SK-N-MC (cell line): ENCODE measurements around the gene OR2A1.
"Not testable (repeated sequence)": the region's sequence is repeated elsewhere in the genome, so short reads cannot be mapped to it uniquely, and the experiment has no call there.

Experiments
- DNase-seq: peaks from one replicate; pipeline ENCODE4 v3.0.0-alpha.2; 2011; ENCODE audit warnings: low read depth, low spot score
- H3K27ac ChIP-seq: fragments of 200-600 bp; sonication (generic); 2 replicates; pipeline ENCODE4 v1.5.1; 2016; ENCODE audit warnings: mixed run types
- H3K36me3 ChIP-seq: fragments of 200-600 bp; sonication (generic); 2 replicates; pipeline ENCODE4 v1.6.1; 2017; ENCODE audit warnings: antibody characterized with exemption, low read length, mixed read lengths; ENCODE audit not compliant: insufficient read depth
- H3K4me3 ChIP-seq: fragments of 200-600 bp; sonication (generic); 2 replicates; pipeline ENCODE4 v1.5.1; 2016
- H3K9ac ChIP-seq: fragments of 200-600 bp; sonication (generic); 2 replicates; pipeline ENCODE4 v1.8.0; 2017; ENCODE audit warnings: mixed run types, mixed read lengths; ENCODE audit not compliant: insufficient read length
- H3K9me3 ChIP-seq: fragments of 200-600 bp; sonication (generic); 2 replicates; pipeline ENCODE4 v1.6.1; 2017; ENCODE audit warnings: low read depth, mild to moderate bottlenecking, antibody characterized with exemption, low read length, moderate library complexity, mixed read lengths

Gene OR2A1

DNA sequence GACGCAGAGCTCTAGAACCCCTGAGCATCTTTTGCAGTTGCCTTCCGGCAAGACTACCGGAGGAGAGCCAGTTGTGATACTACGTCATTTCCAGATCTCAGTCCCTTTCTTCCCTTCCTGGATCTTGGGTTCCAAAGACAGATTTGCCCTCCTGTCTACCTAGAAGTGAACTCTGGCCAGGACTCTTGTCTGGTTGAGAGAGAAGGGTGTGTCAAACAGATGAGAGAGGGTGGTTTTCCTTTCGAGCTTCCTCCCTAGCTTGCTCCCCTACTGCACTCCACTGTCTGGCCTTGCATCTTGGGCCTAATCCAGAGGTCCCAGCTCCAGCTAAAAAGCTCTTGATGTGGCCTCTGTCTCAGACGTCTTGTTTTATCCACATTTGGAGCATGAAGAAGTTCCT is 44.0 kb downstream of the OR2A1 start:
- H3K27ac ChIP-seq, H3K36me3 ChIP-seq, DNase-seq, H3K4me3 ChIP-seq, H3K9ac ChIP-seq, H3K9me3 ChIP-seq: not testable (repeated sequence)

- H3K9me3 ChIP-seq, H3K9ac ChIP-seq, H3K36me3 ChIP-seq, DNase-seq, H3K27ac ChIP-seq, H3K4me3 ChIP-seq: not testable (repeated sequence)
Measured at GRCh38 chr7:144356860-144357259, 44.6 kb downstream of the OR2A1 start.

DNA sequence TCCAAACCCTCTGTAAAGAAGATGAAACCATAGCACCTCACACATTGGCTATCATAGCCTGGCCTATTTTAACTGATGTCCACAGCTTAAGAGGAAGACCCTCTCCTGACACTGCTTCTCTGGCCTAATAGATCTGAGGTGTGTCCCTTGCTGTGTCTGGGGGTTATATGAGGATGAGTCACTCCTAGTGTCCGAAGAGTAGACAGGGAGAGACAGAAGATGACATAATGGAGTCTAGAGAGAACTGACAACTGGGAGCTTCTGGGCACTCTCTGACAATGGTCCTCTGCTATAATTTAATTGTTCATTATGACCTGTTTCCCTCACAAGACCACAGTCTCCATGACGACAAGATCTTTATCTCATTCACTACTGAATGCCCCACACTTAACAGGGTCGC is 49.8 kb downstream of the OR2A1 start:
- H3K9ac ChIP-seq, H3K27ac ChIP-seq: not testable (repeated sequence)

GRCh38 chr7:144365523-144365922 is 53.3 kb downstream of the OR2A1 start:
- H3K27ac ChIP-seq, DNase-seq, H3K9ac ChIP-seq, H3K9me3 ChIP-seq, H3K36me3 ChIP-seq, H3K4me3 ChIP-seq: not testable (repeated sequence)

More for the DNA sequence above, 49.8 kb downstream of the OR2A1 start:
- DNase-seq, H3K9me3 ChIP-seq, H3K4me3 ChIP-seq, H3K36me3 ChIP-seq: not testable (repeated sequence)

GRCh38 chr7:144367250-144367649 is 55.0 kb downstream of the OR2A1 start:
- H3K27ac ChIP-seq, DNase-seq, H3K9me3 ChIP-seq, H3K9ac ChIP-seq, H3K36me3 ChIP-seq, H3K4me3 ChIP-seq: not testable (repeated sequence)

DNA sequence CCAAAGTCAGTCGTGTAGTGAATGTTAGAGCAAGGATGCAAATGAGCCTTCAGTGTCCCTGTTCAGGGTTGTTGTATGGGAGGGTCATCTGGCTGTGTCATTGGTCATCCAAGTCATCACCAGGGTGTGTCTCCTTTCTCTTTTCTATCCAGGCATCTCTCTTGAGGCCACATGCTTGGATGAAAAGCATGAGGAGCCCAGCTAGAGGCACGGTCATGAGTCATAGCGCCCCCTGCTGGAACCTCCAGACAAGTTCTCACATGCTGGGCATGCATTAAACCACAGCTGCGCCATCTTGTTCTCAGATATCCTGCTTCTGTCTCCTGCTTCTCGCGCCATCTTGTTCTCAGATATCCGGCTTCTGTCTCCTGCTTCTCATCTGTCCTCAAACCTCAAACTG is 57.0 kb downstream of the OR2A1 start:
- not testable (repeated sequence) for H3K9ac ChIP-seq, H3K9me3 ChIP-seq, H3K36me3 ChIP-seq, DNase-seq, H3K4me3 ChIP-seq, H3K27ac ChIP-seq
